ENCODE results near the gene TMUB1. TPM values are rescaled to one million over a fixed set of nuclear protein-coding genes. Genes with fewer than 3 reads are reported as not detected.
A peak's percentile ranks its signal among the peaks of the same experiment; 100 is the strongest.

The TMUB1 gene
- total and polyA plus RNA-seq, 4 donors = 32.8 to 104 (median 46.6) TPM

DNA sequence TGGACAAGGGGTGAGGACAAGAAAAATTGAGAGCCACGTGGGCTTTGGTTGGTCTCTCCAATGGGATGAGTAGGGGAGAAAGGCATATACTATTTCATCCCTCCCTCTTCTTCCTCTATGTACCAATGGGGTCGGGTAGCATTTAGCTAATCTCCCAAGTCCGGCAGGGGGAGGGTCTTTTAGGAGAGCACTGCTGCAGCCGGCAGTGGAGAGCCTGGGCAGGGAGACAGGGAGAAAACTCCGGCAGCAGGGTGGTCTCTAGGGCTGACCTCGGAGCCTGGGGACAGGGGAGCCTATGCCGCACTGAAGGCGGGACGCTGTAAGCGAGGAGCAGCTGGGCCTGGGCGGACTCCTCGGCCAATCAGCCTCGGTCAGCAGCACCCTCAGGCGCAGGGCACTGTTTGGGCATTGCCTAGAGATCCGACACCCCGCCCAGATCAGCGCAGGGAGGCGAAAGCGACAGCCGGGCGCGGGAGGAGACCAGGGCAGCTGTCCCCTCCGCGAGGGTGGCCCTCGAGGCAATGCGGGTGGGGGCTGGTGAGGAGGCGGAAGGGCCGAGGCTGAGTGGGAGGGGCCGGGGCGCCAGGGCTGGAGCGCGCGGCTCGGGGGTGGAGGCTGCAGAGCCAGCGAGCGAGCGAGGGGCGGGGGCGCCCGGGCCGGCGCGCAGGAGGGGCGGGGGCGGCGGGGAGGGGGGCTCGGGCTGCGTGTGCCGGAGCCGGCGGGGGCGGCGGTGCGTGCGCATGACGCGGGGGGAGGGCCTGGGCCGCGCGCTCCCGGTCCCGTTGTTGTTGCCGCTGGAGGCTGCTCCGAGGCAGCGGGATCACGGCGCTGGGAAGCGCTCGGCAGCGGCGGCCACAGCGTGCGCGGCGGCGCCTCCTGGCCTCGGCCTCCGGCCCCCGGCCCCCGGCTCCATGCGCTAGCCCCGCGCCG lies 2.7 kb upstream of the TMUB1 start, which contains the start of gene AGAP3:
Gene AGAP3, plus strand, starts transcription at position 785 of the 930 bp plus-strand sequence. CDS start 267 bp downstream, outside the sequence.
- no peaks in the 10 kb centered on the region for H3K9me3 ChIP-seq (ENCODE audit: control insufficient read depth in 4 of 4, insufficient read depth in 3 of 4, low read length in 3 of 4)
- ATAC-seq (ENCODE audit: insufficient read depth, low FRiP score) = peak; percentile 53
- peak within 1 kb of the TSS in 1 of 2 donors; percentile 49 for H3K9ac ChIP-seq (ENCODE audit: insufficient read depth in 1 of 2, low read length in 2 of 2)
- no peaks in the 10 kb centered on the region for H3K27me3 ChIP-seq (ENCODE audit: control insufficient read depth in 3 of 3, insufficient read depth in 3 of 3, low read length in 2 of 3)
- H3K27ac ChIP-seq (ENCODE audit: low read depth in 1 of 2, low read length in 1 of 2) = peak within 1 kb of the TSS; percentile 81 to 96
- TF ChIP-seq, protein P1, sequence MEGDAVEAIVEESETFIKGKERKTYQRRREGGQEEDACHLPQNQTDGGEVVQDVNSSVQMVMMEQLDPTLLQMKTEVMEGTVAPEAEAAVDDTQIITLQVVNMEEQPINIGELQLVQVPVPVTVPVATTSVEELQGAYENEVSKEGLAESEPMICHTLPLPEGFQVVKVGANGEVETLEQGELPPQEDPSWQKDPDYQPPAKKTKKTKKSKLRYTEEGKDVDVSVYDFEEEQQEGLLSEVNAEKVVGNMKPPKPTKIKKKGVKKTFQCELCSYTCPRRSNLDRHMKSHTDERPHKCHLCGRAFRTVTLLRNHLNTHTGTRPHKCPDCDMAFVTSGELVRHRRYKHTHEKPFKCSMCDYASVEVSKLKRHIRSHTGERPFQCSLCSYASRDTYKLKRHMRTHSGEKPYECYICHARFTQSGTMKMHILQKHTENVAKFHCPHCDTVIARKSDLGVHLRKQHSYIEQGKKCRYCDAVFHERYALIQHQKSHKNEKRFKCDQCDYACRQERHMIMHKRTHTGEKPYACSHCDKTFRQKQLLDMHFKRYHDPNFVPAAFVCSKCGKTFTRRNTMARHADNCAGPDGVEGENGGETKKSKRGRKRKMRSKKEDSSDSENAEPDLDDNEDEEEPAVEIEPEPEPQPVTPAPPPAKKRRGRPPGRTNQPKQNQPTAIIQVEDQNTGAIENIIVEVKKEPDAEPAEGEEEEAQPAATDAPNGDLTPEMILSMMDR (IDR thresholded peaks at IDR 0.05; ENCODE audit: control extremely low read depth, extremely low read depth) = no peak
- 0 to 1% methylated on average over 30 to 82 of the region's 84 CpGs for WGBS, 2 donors
- H3K36me3 ChIP-seq (ENCODE audit: control insufficient read depth in 4 of 4, insufficient read depth in 4 of 4, low read length in 4 of 4) = peaks cover 0 to 2% (median 0%) of the 10 kb centered on the region in 4 donors
- peaks cover 12 to 61% (median 25%) of the 10 kb centered on the region in 5 donors for H3K4me1 ChIP-seq (ENCODE audit: control insufficient read depth in 5 of 5, insufficient read depth in 5 of 5, low read length in 5 of 5)
- DNase-seq = peak; percentile 92 to 95 (median 94)
- H3K4me3 ChIP-seq = peak within 1 kb of the TSS; percentile 60

DNA sequence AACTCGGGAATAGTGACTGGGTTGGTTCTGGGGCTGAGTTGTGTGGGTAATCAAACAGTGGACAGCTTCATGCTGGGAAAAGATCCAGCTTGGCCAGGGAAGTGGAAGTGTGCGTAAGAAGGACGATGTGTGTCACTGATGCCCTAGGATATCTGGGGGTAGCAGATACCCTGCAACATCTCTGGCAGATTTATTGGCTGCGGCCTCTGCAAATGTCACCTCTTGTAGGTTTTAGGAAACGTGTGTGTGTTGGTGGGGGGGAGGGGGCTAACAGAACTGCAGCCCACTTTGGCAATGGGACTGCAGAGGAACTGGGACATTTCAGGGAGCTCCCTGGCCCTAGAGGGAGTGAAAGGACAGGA lies 2.0 kb upstream of the TMUB1 start:
- DNase-seq = peak in 1 of 3 donors; percentile 61
- H3K36me3 ChIP-seq (ENCODE audit: control insufficient read depth in 4 of 4, insufficient read depth in 4 of 4, low read length in 4 of 4) = no peaks in the 10 kb centered on the region
- no peak overlapping the region for H3K4me3 ChIP-seq
- ATAC-seq (ENCODE audit: insufficient read depth, low FRiP score) = no peak
- H3K27me3 ChIP-seq (ENCODE audit: control insufficient read depth in 3 of 3, insufficient read depth in 3 of 3, low read length in 2 of 3) = no peaks in the 10 kb centered on the region
- TF ChIP-seq, protein P1 (IDR thresholded peaks at IDR 0.05; ENCODE audit: control extremely low read depth, extremely low read depth) = no peak
- H3K9ac ChIP-seq (ENCODE audit: insufficient read depth in 1 of 2, low read length in 2 of 2) = peak overlapping the region in 1 of 2 donors; percentile 11
- H3K9me3 ChIP-seq (ENCODE audit: control insufficient read depth in 4 of 4, insufficient read depth in 3 of 4, low read length in 3 of 4) = no peaks in the 10 kb centered on the region
- peaks cover 12 to 62% (median 27%) of the 10 kb centered on the region in 5 donors for H3K4me1 ChIP-seq (ENCODE audit: control insufficient read depth in 5 of 5, insufficient read depth in 5 of 5, low read length in 5 of 5)
- 39 to 41% methylated on average over 5 of the region's 5 CpGs for WGBS, 2 donors
- peak overlapping the region; percentile 81 to 89 for H3K27ac ChIP-seq (ENCODE audit: low read depth in 1 of 2, low read length in 1 of 2)

DNA sequence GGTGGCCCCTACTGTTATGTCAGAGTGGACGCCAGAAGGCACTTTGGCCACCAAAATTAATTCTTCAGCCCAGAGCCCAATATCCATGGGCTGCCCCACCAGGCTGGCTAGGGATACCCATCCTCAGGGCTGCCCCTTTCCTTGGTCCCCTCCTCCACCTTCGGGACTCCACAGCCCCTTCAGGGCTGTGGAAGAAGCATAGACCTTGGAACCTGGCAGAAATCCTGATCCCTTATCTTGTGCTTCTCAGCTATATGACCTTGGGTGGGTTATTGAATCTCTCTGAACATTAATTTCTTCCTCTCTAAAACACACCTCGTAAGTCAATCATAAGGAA lies 499 bp upstream of the TMUB1 start:
- no peak for ATAC-seq (ENCODE audit: insufficient read depth, low FRiP score)
- Histone ChIP-seq H3K27ac (ENCODE audit: low read depth in 1 of 2, low read length in 1 of 2) (no peak overlapping the region), H3K9ac (ENCODE audit: insufficient read depth in 1 of 2, low read length in 2 of 2) (no peak overlapping the region), H3K36me3 (ENCODE audit: control insufficient read depth in 4 of 4, insufficient read depth in 4 of 4, low read length in 4 of 4) (peaks cover 0 to 4% (median 0%) of the 10 kb centered on the region in 4 donors), H3K4me3 (peak overlapping the region; percentile 70), H3K4me1 (ENCODE audit: control insufficient read depth in 5 of 5, insufficient read depth in 5 of 5, low read length in 5 of 5) (peaks cover 13 to 61% (median 34%) of the 10 kb centered on the region in 5 donors), H3K9me3 (ENCODE audit: control insufficient read depth in 4 of 4, insufficient read depth in 3 of 4, low read length in 3 of 4) (no peaks in the 10 kb centered on the region), H3K27me3 (ENCODE audit: control insufficient read depth in 3 of 3, insufficient read depth in 3 of 3, low read length in 2 of 3) (no peaks in the 10 kb centered on the region)
- 29 to 34% methylated on average over 3 of the region's 3 CpGs for WGBS, 2 donors
- peak in 1 of 3 donors; percentile 15 for DNase-seq
- TF ChIP-seq, protein P1 (IDR thresholded peaks at IDR 0.05; ENCODE audit: control extremely low read depth, extremely low read depth) = no peak

All from lung (tissue), 12 donors.